AG09319 (cell line): Measurements from ENCODE around the gene ITIH6.

Experiments used
- DNase-seq: peaks from one replicate; pipeline ENCODE4 v3.0.0-alpha.2; 2010; ENCODE audit warnings: low read depth; ENCODE audit errors: extremely low read depth
- CTCF ChIP-seq: IDR thresholded peaks from 2 replicates; pipeline ENCODE4 v1.5.1; 2011; ENCODE audit warnings: low read depth, mild to moderate bottlenecking, inconsistent platforms, low read length, moderate library complexity

The ITIH6 gene

GRCh38 chrX:54710920-54711319 is 87.1 kb downstream of the ITIH6 start:
- no peak for DNase-seq
- no peak for TF ChIP-seq CTCF

GRCh38 chrX:54708404-54708803 is 89.7 kb downstream of the ITIH6 start:
- DNase-seq: no peak
- TF ChIP-seq CTCF: no peak
